IPS-20b (cell line): Measurements from ENCODE around the gene VEPH1.
"Not testable (repeated sequence)": the region's sequence is repeated elsewhere in the genome, so short reads cannot be mapped to it uniquely, and the experiment has no call there.

Experiments
- H3K27ac ChIP-seq: one replicate; pipeline ENCODE4 v1.5.1; 2013; ENCODE audit warnings: low read length
- H3K27me3 ChIP-seq: 2 replicates; pipeline ENCODE4 v1.6.1; 2013; ENCODE audit warnings: mild to moderate bottlenecking, low read length, inconsistent platforms; ENCODE audit not compliant: insufficient read depth
- H3K36me3 ChIP-seq: 2 replicates; pipeline ENCODE4 v1.6.1; 2013; ENCODE audit warnings: low read depth, mild to moderate bottlenecking, inconsistent platforms, low read length, moderate library complexity; ENCODE audit not compliant: insufficient read depth
- H3K4me1 ChIP-seq: 2 replicates; pipeline ENCODE4 v1.6.1; 2013; ENCODE audit warnings: mild to moderate bottlenecking, control low read depth, inconsistent platforms, low read length, moderate library complexity; ENCODE audit not compliant: insufficient read depth
- H3K4me3 ChIP-seq: 2 replicates; pipeline ENCODE4 v1.5.1; 2013; ENCODE audit warnings: mild to moderate bottlenecking, low read length, inconsistent platforms
- H3K9ac ChIP-seq: 2 replicates; pipeline ENCODE4 v1.6.1; 2013; ENCODE audit warnings: low read depth, mild to moderate bottlenecking, inconsistent platforms, low read length, moderate library complexity
- H3K9me3 ChIP-seq: 2 replicates; pipeline ENCODE4 v1.6.1; 2013; ENCODE audit warnings: mild to moderate bottlenecking, low read depth, low read length, inconsistent platforms; ENCODE audit not compliant: insufficient read depth

VEPH1 gene

DNA sequence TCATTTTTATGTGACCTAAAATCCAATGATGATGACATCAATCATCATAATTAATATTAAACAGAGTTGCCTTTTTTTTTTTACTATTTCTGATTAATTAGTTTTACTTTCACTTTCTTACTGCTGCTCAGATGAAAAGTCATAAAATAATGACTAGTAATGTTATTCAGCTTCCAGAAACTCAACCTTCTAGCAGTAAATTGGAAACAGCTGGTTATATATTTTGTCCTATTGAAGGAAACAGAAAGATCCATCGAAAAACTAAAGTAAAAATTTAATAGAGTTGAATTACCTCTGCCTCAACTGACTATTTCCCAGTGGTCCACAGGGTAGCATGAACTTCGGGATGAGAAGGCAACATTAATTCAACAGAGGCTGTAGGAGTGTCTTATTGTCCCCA, 173.7 kb downstream of the VEPH1 start:
- Histone ChIP-seq H3K36me3 (no peaks in the 10 kb centered on the region), H3K9ac (no peak overlapping the region), H3K27ac (no peak overlapping the region), H3K27me3 (no peaks in the 10 kb centered on the region), H3K4me1 (peaks cover 2% of the 10 kb centered on the region; the same call in 1 of the 2 replicates), H3K9me3 (no peaks in the 10 kb centered on the region), H3K4me3 (no peak overlapping the region)

GRCh38 chr3:157327837-157328236, 175.4 kb downstream of the VEPH1 start:
- H3K36me3 ChIP-seq = no peaks in the 10 kb centered on the region
- H3K9me3 ChIP-seq = no peaks in the 10 kb centered on the region
- H3K27ac ChIP-seq = no peak overlapping the region
- no peak overlapping the region for H3K4me3 ChIP-seq
- H3K9ac ChIP-seq = no peak overlapping the region
- H3K27me3 ChIP-seq = no peaks in the 10 kb centered on the region
- H3K4me1 ChIP-seq = no peaks in the 10 kb centered on the region

DNA sequence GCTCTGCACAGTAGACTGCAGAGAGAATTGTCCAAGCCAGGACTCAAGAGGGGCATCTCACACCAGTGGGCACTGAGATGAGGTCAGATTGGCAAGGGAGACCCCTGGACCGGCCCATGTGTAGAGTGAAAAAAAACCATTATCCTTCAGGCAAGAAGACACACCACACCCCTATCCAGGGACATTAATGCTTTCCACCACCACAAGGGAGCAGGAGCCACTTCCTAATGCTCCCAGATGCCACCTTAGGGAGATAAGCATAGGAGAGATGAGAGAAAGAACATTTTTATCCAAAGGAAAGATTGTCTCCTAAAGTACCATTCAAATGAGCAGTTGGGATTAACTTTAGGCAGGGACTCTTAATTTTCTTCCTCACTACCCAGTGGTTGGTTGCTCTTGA, 176.2 kb downstream of the VEPH1 start:
- Histone ChIP-seq H3K9me3 (no peaks in the 10 kb centered on the region), H3K4me1 (no peaks in the 10 kb centered on the region)

GRCh38 chr3:157324869-157325268, 178.3 kb downstream of the VEPH1 start:
- not testable (repeated sequence) for H3K4me3 ChIP-seq, H3K27me3 ChIP-seq, H3K9me3 ChIP-seq, H3K9ac ChIP-seq, H3K36me3 ChIP-seq, H3K27ac ChIP-seq, H3K4me1 ChIP-seq

More for the DNA sequence above, 176.2 kb downstream of the VEPH1 start:
- Histone ChIP-seq H3K27me3 (no peaks in the 10 kb centered on the region), H3K9ac (no peak overlapping the region), H3K36me3 (no peaks in the 10 kb centered on the region), H3K27ac (no peak overlapping the region), H3K4me3 (no peak overlapping the region)

GRCh38 chr3:157323360-157323759, 179.9 kb downstream of the VEPH1 start:
- Histone ChIP-seq H3K9me3 (no peaks in the 10 kb centered on the region; the same call in 1 of the 2 replicates), H3K9ac (no peak overlapping the region), H3K4me3 (no peak overlapping the region), H3K36me3 (no peaks in the 10 kb centered on the region), H3K27ac (no peak overlapping the region), H3K27me3 (no peaks in the 10 kb centered on the region), H3K4me1 (no peaks in the 10 kb centered on the region)

DNA sequence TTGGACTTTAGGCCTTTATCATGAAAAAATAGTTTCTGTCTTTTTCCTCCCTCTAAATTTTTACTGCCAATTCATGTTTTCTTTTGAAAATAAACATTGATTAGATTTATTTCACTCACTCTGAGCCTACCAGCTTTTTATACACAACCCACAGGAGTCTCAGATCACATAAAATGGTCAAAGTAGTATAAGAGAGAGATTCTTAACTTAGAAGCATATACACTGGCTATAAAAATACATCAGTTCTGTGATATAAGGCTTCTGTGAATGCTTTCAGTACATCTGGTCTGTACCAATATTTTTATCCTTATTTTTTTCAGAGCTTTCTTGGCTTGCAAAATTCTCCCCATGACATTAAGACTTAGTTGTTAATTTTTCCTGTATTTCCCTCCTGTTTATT, 183.5 kb downstream of the VEPH1 start:
- Histone ChIP-seq H3K4me1 (no peaks in the 10 kb centered on the region), H3K9me3 (no peaks in the 10 kb centered on the region; the same call in 1 of the 2 replicates), H3K9ac (no peak overlapping the region), H3K4me3 (no peak overlapping the region), H3K27me3 (no peaks in the 10 kb centered on the region), H3K27ac (no peak overlapping the region), H3K36me3 (no peaks in the 10 kb centered on the region)

GRCh38 chr3:157318639-157319288, 184.5 kb downstream of the VEPH1 start:
- no peaks in the 10 kb centered on the region for H3K36me3 ChIP-seq
- no peak overlapping the region for H3K27ac ChIP-seq
- H3K4me3 ChIP-seq = no peak overlapping the region
- H3K9me3 ChIP-seq = no peaks in the 10 kb centered on the region; the same call in 1 of the 2 replicates
- H3K9ac ChIP-seq = no peak overlapping the region
- H3K27me3 ChIP-seq = no peaks in the 10 kb centered on the region
- H3K4me1 ChIP-seq = no peaks in the 10 kb centered on the region

DNA sequence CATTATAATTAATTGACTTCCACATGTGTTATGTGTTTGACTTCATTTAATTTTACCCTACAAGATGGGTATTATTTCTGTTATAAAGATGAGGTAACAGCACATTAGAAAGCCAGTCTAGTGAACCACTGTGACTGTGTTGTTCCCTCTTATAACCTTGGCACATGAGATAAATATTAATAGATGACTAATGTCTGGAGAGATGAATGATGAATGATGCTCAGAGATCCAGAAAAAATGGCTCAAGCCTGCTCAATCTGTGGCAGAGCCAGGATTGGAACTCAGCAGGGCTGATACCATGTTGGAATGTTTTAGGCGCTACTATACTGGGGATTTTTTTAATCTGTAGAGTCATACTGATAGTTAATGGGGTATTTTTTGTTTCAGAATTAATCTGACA, 185.3 kb downstream of the VEPH1 start:
- Histone ChIP-seq H3K4me3 (no peak overlapping the region), H3K9me3 (no peaks in the 10 kb centered on the region; the same call in 1 of the 2 replicates), H3K9ac (no peak overlapping the region), H3K27me3 (no peaks in the 10 kb centered on the region), H3K27ac (no peak overlapping the region), H3K36me3 (no peaks in the 10 kb centered on the region), H3K4me1 (no peaks in the 10 kb centered on the region)

GRCh38 chr3:157313186-157313585, 190.0 kb downstream of the VEPH1 start:
- H3K27ac ChIP-seq = no peak overlapping the region
- H3K9ac ChIP-seq = no peak overlapping the region

DNA sequence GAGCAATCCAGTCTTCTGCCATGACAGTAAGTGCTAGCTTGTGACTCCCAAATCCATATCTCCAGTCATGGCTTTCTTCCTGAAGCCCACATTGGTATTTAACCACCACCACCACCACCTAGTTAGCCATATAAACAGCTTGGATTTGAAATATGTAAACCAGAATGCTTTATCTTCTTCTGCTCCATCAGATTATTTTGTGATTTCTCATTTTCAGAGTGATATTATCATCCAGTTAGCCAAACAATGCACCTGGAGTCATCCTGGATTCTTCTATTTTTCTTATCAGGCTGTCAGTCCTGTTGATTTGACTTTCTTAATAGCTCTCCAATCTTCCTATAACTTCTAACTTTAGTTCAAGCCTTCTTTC, 190.9 kb downstream of the VEPH1 start:
- H3K36me3 ChIP-seq = no peaks in the 10 kb centered on the region
- H3K4me1 ChIP-seq = no peaks in the 10 kb centered on the region
- no peaks in the 10 kb centered on the region for H3K27me3 ChIP-seq
- no peaks in the 10 kb centered on the region for H3K9me3 ChIP-seq
- no peak overlapping the region for H3K4me3 ChIP-seq
- no peak overlapping the region for H3K9ac ChIP-seq
- H3K27ac ChIP-seq = no peak overlapping the region

More at GRCh38 chr3:157313186-157313585, 190.0 kb downstream of the VEPH1 start:
- H3K36me3 ChIP-seq = no peaks in the 10 kb centered on the region
- no peaks in the 10 kb centered on the region for H3K27me3 ChIP-seq
- no peaks in the 10 kb centered on the region for H3K4me1 ChIP-seq
- no peak overlapping the region for H3K4me3 ChIP-seq
- H3K9me3 ChIP-seq = no peaks in the 10 kb centered on the region

GRCh38 chr3:157311633-157312375, 191.4 kb downstream of the VEPH1 start:
- Histone ChIP-seq H3K27ac (no peak overlapping the region), H3K9ac (no peak overlapping the region)

More at GRCh38 chr3:157311633-157312375, 191.4 kb downstream of the VEPH1 start:
- Histone ChIP-seq H3K27me3 (no peaks in the 10 kb centered on the region), H3K4me1 (no peaks in the 10 kb centered on the region), H3K4me3 (no peak overlapping the region), H3K9me3 (no peaks in the 10 kb centered on the region), H3K36me3 (no peaks in the 10 kb centered on the region)
